Fibroblast of lung (primary cell): Measurements from ENCODE around the gene MBNL2. TPM values are rescaled to one million over a fixed set of nuclear protein-coding genes. Genes with fewer than 3 reads are reported as not detected.

Experiments used
- DNase-seq, 2 donors: peaks; one replicate each; pipeline versions ENCODE4 v3.0.0 to v3.0.0-alpha.2; 2010; ENCODE audit warnings: low read depth in 2 of 2
- H2AFZ ChIP-seq: 2 replicates; pipeline ENCODE4 v1.5.1; 2012; ENCODE audit warnings: low read length, control low read depth, inconsistent platforms
- H3K27ac ChIP-seq: 2 replicates; pipeline ENCODE4 v1.5.1; 2011; ENCODE audit warnings: low read length, control low read depth; ENCODE audit not compliant: insufficient read depth
- H3K27me3 ChIP-seq: 2 replicates; pipeline ENCODE4 v1.5.1; 2011; ENCODE audit warnings: mild to moderate bottlenecking, low read length; ENCODE audit not compliant: control insufficient read depth, insufficient read depth
- H3K36me3 ChIP-seq: 2 replicates; pipeline ENCODE4 v1.5.1; 2011; ENCODE audit warnings: low read length; ENCODE audit not compliant: control insufficient read depth, insufficient read depth
- H3K4me1 ChIP-seq: 2 replicates; pipeline ENCODE4 v1.5.1; 2011; ENCODE audit warnings: low read length; ENCODE audit not compliant: control insufficient read depth, insufficient read depth; ENCODE audit errors: extremely low read depth
- H3K4me2 ChIP-seq: 2 replicates; pipeline ENCODE4 v1.5.1; 2011; ENCODE audit warnings: low read length, control low read depth; ENCODE audit not compliant: insufficient read depth; ENCODE audit errors: extremely low read depth
- H3K4me3 ChIP-seq, 4 experiments: fragments of 200-600 bp in 1 of 4; sonication (generic) in 1 of 4; replicated peaks in 1 of 4; 2 replicates each; pipeline ENCODE4 v1.5.1; 2011 to 2016; ENCODE audit warnings: low read length in 4 of 4, low read depth in 3 of 4, mild to moderate bottlenecking in 3 of 4, control low read depth in 2 of 4, inconsistent platforms in 1 of 4, mixed read lengths in 1 of 4; ENCODE audit not compliant: insufficient read depth in 1 of 4; ENCODE audit errors: control extremely low read depth in 1 of 4
- H3K79me2 ChIP-seq: 2 replicates; pipeline ENCODE4 v1.5.1; 2012; ENCODE audit warnings: mild to moderate bottlenecking, low read length, inconsistent platforms; ENCODE audit not compliant: control insufficient read depth, insufficient read depth
- H3K9ac ChIP-seq: 2 replicates; pipeline ENCODE4 v1.5.1; 2011; ENCODE audit warnings: mild to moderate bottlenecking, low read length, control low read depth; ENCODE audit not compliant: insufficient read depth
- H3K9me3 ChIP-seq: 2 replicates; pipeline ENCODE4 v1.5.1; 2012; ENCODE audit warnings: low read depth, low read length; ENCODE audit not compliant: control insufficient read depth, insufficient read depth
- H4K20me1 ChIP-seq: 2 replicates; pipeline ENCODE4 v1.5.1; 2011; ENCODE audit warnings: low read length; ENCODE audit not compliant: control insufficient read depth, insufficient read depth; ENCODE audit errors: extremely low read depth
- CTCF ChIP-seq, 2 donors: IDR thresholded peaks in 1 of 2; conservative IDR thresholded peaks in 1 of 2; 1 replicate in 1 of 2; 2 replicates in 1 of 2; pipeline ENCODE4 v1.5.1; 2011 to 2012; ENCODE audit warnings: low read length in 2 of 2, control low read depth in 1 of 2, inconsistent platforms in 1 of 2, low read depth in 1 of 2, mild to moderate bottlenecking in 1 of 2
- EZH2 ChIP-seq: IDR thresholded peaks from 2 replicates; pipeline ENCODE4 v1.5.1; 2012; ENCODE audit warnings: low read length, control low read depth, mild to moderate bottlenecking; ENCODE audit errors: missing control alignments
- polyA plus RNA-seq, 2 donors: library from polyadenylated mRNA; depleted of rRNA in 1 of 2; stranded (reverse) in 1 of 2; unstranded in 1 of 2; fragments of >200 nt; gene quantifications; 2 replicates each; pipeline ENCODE4 v1.2.1, GENCODE V29; 2011 to 2012; ENCODE audit warnings: missing spikeins in 1 of 2
- total RNA-seq: library from RNA; depleted of rRNA; stranded (reverse); fragments of >200 nt; gene quantifications from 2 replicates; pipeline ENCODE4 v1.2.1, GENCODE V29; 2014

The MBNL2 gene
- total and polyA plus RNA-seq, 2 donors (not counting 1 experiment from before 2014, with no cell fraction given) = 48.9 to 61.1 TPM

GRCh38 chr13:97198753-97199152, 23.4 kb upstream of the MBNL2 start:
- no peaks in the 10 kb centered on the region for H3K27me3 ChIP-seq
- H3K9me3 ChIP-seq = no peaks in the 10 kb centered on the region
- no peaks in the 10 kb centered on the region for H3K36me3 ChIP-seq
- peaks cover 4% of the 10 kb centered on the region for H3K4me1 ChIP-seq
- DNase-seq = no peak
- H3K79me2 ChIP-seq = no peaks in the 10 kb centered on the region
- no peak overlapping the region for H3K4me3 ChIP-seq
- TF ChIP-seq EZH2 (no peak), CTCF (conservative IDR thresholded peaks at IDR 0.05 in 1 of 2, IDR thresholded peaks at IDR 0.05 in 1 of 2; ENCODE audit: low read depth in 1 of 2, low read length in 2 of 2) (no peak)
- H3K27ac ChIP-seq = no peak overlapping the region
- H2AFZ ChIP-seq = no peak overlapping the region
- H3K9ac ChIP-seq = no peak overlapping the region
- H4K20me1 ChIP-seq = no peaks in the 10 kb centered on the region
- no peak overlapping the region for H3K4me2 ChIP-seq

- Histone ChIP-seq H3K9ac (no peak overlapping the region), H3K36me3 (no peaks in the 10 kb centered on the region), H3K4me2 (no peak overlapping the region), H3K79me2 (no peaks in the 10 kb centered on the region), H2AFZ (no peak overlapping the region), H3K4me1 (peaks cover 1% of the 10 kb centered on the region), H3K4me3 (no peak overlapping the region), H3K27me3 (no peaks in the 10 kb centered on the region), H4K20me1 (no peaks in the 10 kb centered on the region), H3K9me3 (no peaks in the 10 kb centered on the region), H3K27ac (no peak overlapping the region)
- TF ChIP-seq EZH2 (no peak), CTCF (conservative IDR thresholded peaks at IDR 0.05 in 1 of 2, IDR thresholded peaks at IDR 0.05 in 1 of 2; ENCODE audit: low read depth in 1 of 2, low read length in 2 of 2) (no peak)
- DNase-seq = no peak
These were observed 22.7 kb upstream of the MBNL2 start for GRCh38 chr13:97199451-97199850.

- no peak for DNase-seq
- no peak for TF ChIP-seq EZH2
- TF ChIP-seq CTCF (conservative IDR thresholded peaks at IDR 0.05 in 1 of 2, IDR thresholded peaks at IDR 0.05 in 1 of 2; ENCODE audit: low read depth in 1 of 2, low read length in 2 of 2) = no peak
- H3K79me2 ChIP-seq = no peaks in the 10 kb centered on the region
- no peaks in the 10 kb centered on the region for H3K9me3 ChIP-seq
- no peaks in the 10 kb centered on the region for H3K4me1 ChIP-seq
- H4K20me1 ChIP-seq = no peaks in the 10 kb centered on the region
- H3K9ac ChIP-seq = no peak overlapping the region
- H3K36me3 ChIP-seq = no peaks in the 10 kb centered on the region
- no peak overlapping the region for H3K4me2 ChIP-seq
- H3K4me3 ChIP-seq = no peak overlapping the region
- no peaks in the 10 kb centered on the region for H3K27me3 ChIP-seq
- no peak overlapping the region for H2AFZ ChIP-seq
- H3K27ac ChIP-seq = no peak overlapping the region
These were observed 21.8 kb upstream of the MBNL2 start for GRCh38 chr13:97200081-97200942.
